HS-27A (cell line): ENCODE results near the gene POP5.
"Not testable (repeated sequence)": the region's sequence is repeated elsewhere in the genome, so short reads cannot be mapped to it uniquely, and the experiment has no call there.

Experiments
- DNase-seq: peaks from one replicate; pipeline ENCODE4 v3.0.0-alpha.2; 2012; ENCODE audit warnings: low read depth, missing footprints

POP5 gene, protein sequence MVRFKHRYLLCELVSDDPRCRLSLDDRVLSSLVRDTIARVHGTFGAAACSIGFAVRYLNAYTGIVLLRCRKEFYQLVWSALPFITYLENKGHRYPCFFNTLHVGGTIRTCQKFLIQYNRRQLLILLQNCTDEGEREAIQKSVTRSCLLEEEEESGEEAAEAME

DNA sequence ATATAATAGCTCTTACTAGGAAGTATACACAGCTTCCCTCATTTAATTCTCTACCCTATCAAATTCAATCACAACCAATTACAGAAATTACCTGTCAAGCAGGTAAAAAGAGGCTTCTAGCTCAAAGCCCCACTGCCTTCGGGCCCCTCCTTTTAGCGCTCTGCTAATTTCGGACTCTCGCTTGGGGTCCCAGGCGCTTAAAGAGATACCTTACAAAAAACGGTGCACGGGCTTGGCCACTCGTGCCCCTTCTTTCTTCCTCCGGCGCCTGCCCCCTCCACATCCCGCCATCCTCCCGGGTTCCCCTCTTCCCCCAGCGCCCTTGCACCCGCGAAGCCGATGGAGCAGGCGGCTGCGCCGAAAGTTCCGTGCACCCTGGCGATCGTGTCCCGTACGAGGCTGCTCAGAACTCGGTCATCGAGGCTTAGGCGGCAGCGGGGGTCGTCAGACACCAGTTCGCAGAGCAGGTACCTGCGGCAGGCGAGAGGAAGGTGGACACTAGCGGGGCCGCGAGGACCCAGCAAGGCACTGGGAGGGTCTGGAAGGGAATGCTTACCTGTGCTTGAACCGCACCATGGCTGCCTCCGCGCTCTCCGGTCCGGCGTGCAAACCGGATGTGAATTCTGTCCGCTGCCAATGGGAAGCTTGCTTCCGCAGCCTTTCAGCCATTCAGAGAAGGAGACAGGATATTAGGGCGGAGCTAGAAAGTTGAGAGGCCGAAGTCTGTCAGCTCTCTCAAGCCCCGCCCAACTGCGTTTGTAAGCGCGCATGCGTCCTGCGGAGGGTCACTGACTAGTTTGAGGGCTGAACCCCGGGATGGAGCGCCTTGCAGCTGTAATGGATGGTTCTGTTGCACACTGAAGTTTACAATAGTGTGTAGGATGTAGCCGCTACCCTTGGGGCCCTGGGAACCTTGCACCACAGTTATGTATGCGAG lies at the start of gene POP5:
POP5 (minus strand) TSS at position 616 of the 937 bp plus-strand sequence; CDS start at position 576, 40 bp downstream.
- DNase-seq = peak; percentile 92

DNA sequence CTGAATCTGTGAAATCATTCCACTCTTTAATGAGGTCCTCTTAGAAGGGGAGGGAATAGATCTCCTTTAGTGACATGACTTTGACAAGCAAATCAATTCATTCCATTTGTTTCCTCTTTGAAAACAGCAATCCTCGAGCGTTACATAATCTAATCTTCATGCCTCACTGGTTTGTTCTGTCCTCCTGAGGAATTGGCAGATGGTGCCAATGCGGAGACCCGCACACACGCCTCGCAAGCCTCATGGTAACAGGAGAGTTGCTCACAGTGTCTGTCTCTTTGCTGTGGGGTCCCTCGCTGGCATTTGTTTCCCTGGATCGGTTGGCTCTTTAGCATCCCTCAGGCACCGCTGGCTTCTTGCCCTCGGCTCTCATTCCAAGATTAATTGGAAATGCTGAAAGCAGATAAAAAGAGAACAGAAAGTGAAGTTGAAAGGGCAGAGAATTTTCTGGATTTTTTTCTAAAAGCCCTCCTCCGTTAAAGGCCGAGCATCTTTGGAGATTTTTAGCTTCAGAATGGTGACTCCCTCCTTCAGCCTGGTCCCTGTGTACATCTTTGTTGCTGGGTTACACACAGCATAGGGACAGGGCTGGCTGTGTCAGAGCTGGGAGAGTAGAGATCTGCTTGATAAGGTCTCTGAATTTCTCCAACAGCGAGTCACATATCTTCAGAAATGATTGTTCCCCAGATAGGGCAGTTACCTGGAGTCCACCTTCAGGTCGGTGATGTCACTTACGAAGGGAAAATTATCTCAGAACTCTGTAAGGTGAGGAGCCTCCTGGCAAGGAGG lies 49.1 kb upstream of the POP5 start:
- no peak for DNase-seq

DNA sequence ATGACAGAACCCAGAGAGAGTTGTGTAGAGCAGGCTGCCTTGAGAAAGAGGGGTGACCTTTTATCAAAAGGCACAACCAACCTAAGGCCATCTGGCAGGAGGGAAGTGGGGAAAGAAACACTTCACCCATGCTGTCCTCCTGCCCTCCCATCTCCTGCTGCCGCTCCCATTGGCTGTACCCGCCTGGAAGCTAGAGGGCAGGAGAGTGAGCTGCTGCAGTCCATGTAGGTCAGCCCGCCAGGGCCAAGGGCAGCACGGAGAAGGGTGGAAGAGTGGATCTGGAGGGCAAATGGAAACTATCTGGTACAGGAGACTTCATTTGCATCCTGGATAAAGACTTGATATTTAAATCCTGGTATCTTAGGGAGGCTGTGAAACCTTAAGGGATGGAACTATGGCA lies 47.7 kb upstream of the POP5 start:
- no peak for DNase-seq

DNA sequence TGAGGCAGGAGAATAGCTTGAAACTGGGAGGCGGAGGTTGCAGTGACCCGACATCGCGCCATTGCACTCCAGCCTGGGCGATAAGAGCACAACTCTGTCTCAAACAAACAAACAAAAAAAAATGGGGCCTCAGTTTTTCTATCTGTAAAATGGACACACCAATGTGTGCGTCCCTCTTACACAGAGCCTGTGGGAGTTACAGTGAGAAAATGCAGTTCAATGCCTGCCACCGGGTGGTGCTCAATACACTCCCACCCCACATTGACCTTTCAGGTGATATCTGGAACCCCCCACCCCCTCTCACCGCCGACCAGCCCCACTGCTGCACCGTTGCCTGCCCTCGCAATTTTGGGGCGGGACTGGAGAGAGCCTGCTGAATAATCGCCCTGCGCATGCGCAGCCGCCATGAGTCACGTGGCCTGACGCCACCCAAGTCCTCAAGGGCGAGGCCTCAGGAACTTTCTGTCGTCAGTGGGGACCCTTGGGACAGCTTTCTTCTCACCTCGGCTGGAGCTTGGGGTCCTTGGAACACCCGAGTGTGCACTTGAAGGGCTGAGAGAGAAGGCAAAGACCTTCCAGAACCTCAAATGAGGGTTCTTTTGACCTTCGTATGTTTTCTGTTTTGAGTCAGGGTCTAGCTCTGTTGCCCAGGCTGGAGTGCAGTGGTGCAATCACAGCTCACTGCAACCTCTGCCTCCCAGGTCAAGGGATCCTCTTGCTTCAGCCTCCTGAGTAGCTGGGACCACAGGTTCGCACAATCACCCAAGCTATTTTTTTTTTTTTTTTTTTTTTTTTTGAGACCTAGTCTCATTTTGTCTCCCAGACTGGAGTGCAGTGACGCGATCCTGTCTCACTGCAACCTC lies 44.6 kb upstream of the POP5 start:
- DNase-seq = no peak

DNA sequence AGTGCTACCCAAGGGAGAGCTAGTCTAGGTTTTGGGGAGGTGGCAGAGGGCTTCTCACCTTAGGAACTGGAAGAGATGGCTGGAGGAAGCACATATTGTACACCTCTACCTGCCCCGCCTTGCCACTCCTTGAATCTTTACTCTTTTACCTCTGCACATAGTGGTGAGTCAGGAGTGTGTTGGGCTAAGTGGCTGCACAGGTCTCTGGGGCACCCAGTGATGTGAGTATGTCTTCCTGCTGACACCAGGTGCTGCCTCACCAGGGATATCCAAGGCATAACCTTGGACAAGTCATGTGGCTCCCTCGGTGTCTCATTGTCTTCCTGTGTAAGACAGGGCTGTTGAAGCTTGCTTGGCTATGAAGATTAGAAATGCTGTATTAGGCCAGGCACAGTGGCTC lies 39.4 kb upstream of the POP5 start:
- no peak for DNase-seq

DNA sequence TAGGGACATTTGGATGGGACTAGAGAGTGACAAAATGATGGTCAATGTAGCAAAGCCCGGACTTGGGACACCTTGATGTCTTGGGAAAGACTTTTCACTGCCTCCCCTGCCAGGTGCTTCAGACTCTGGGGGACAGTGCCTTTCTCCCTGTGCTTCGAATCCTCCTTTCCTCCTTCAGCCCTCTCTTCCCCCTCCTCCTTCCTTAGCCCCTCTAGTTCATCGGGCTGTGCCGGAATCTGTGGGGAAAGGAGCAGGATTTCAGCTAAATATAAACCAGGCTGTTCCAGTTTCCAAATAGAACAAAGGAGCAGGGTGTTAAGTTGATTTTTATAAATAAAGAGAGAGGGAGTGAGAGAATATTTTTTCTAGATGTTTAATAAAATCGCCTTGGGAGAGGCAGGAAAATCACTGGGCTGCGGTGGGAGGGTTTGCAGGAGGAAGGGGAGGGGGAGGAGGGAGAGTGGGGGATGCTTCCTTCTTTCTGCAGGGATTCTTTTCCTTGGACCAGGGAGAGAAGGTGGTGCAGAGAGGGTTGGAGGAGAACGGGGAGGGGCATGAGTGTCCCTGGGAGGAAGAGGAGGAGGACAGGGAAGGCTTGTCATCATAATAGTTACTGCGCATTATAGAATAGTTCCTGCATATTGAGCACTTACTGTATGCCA lies 37.9 kb upstream of the POP5 start:
- no peak for DNase-seq

DNA sequence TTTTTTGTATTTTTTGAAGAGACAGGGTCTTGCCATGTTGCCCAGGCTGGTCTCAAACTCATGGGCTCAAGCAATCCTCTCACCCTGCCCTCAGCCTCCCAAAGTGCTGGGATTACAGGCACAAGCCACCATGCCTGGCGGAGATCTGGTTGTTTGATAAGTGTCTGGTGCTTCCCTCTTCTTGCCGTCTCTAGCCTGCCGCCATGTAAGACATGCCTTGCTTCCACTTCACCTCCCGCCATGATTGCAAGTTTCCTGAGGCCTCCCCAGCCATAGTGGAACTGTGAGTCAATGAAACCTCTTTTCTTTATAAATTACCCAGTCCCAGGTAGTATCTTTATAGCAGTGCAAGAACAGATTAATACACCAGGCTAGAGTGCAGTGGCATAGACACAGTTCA lies 36.6 kb upstream of the POP5 start:
- DNase-seq = not testable (repeated sequence)

DNA sequence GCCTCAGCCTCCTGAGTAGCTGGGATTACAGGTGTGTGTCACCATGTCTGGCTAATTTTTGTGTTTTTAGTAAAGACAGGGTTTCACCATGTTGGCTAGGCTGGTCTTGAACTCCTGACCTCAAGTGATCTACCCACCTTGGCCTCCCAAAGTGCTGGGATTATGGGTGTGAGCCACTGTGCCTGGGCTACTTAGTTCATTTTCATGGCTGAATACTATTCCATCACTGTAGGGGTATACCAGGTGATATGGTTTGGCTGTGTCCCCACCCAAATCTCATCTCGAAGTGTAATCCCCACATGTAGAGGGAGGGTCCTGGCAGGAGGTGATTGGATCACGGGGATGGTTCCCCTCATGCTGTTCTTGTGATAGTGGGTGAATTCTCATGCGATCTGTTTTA lies 36.0 kb upstream of the POP5 start:
- not testable (repeated sequence) for DNase-seq

DNA sequence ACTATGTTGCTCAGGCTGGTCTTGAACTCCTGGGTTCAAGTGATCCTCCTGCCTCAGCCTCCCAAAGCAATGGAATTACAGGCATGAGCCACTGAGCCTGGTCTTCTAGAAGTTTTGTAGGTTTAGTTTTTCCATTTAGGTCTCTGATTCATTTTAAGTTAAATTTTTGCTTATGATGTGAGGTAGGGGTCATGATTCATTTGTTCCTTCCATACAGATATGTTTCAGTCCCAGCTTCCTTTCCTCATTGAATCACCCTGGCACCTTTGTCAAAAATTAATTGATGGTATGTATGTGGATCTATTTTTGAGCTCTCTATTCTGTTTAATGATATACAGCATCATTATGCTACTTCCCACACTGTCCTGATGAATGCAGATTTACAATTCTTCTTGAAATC lies 33.6 kb upstream of the POP5 start:
- DNase-seq = no peak

DNA sequence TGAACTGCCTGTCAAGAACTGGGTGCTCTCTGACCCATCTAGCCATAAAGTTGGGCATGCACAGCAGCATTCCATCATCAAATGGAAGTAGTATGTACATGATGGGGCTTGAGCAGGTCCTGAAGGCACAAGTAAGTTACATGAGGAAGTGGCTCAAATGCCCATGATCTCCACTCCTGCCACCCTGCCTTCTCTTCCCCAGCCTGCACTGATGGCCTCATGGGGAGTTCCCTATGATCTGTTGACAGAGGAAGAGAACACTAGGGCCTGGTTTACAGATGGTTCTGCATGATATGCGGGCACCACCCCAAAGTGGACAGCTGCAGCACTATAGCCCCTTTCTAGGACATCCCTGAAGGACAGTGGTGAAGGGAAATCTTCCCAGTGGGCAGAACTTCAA lies 30.3 kb upstream of the POP5 start:
- not testable (repeated sequence) for DNase-seq

DNA sequence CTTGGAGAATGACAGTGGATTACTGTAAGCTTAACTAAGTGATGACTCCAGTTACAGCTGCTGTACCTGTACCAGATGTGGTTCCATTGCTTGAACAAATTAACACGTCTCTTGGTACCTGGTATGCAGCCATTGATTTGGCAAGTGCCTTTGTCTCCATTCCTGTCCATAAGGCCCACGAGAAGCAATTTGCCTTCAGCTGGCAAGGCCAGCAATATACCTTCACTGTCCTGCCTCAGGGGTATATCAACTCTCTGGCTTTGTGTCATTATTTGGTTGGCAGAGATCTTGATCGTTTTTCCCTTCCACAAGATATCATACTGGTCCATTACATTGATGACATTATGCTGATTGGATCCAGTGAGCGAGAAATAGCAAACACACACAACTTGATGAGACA lies 29.4 kb upstream of the POP5 start:
- no peak for DNase-seq

DNA sequence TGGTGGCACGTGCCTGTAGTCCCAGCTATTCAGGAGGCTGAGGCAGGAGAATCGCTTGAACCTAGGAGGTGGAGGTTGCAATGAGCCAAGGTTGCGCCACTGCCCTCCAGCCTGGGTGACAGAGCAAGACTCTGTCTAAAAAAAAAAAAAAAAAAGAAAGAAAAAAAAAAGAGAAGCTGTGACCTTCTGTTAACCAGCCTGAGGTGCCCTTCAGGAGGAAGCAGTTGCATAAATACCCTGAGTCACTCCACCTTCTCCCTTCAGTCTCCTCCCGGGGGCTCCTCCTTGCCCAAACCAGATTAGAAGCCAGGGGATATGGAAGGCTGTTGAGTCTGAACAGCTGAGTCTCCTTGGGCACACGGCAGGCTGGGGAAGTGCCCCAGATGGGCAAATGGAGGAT lies 21.2 kb upstream of the POP5 start:
- DNase-seq = not testable (repeated sequence)

DNA sequence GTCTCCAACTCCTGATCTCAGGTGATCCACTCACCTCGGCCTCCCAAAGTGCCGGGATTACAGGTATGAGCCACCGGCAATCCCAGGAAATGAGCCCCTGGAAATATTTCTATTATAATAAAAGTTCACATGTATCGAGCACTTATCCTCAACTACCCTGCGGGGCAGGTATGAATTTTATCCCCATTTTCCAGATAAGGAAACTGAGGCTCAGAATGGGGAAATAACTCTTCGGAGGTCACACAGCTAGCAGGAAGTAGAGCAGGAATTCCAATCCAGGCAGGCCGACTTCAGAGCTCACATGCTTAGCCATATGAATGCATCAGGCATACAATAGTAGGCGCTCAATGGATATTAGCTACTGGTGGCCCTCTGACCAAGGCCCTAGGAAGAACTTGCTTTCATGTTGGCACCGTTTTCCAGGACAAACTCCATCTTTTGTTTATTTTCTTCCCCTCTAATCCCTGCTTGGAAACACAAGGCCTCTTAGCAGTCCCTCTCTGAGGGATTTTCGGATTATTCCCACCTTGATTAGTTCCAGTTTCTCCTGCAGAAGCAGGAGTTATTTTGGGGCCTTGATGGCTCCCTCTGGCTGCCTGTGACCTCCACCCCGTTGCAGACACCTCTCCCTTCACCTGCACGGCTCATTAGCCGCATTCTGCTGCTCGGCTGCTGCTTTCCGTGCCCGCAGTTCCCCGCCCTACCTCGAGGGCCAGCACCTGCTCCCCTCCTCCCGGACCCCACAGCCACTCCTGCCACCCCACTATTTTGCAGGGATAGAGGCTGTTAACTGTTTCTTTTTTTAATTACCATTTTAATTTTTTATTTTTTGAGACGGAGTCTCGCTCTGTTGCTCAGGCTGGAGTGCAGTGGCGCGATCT lies 18.7 kb upstream of the POP5 start:
- no peak for DNase-seq

DNA sequence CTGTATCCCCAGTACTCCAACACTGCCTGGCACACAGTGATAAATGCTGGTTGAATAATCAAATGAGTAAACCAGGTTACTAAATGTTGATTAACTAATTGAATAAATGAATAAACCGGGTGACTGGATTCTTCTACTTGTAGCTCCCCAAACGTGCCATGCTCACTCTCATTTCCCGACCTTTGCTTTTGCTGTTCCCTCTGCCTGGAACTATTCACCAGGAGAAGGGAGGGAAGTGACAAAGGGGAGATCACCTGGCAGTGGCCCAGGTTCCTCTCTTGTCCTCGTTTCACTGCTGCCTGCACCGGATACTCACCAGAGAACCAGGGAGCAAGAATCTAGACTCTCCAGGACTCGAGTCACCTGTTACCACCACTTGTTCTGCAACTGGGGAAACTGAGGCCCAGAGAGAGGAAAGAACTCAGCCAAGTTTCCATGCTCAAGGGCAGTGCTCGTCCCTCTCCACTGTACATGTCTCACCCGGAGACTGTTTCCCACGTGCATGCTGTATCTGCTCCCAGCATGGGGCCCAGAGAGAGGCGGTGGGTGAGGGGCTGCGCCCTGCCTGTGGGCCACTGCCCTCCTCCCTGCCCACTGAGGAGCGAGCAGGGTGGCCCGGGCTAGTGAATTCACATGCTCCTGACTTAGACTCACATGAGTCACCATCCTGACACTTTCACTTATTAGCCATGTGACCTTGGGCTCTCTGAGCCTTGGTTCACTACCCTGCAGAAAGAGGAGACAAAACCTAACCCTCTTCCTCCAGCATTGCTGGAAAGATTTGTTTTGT lies 17.7 kb upstream of the POP5 start:
- DNase-seq = no peak

DNA sequence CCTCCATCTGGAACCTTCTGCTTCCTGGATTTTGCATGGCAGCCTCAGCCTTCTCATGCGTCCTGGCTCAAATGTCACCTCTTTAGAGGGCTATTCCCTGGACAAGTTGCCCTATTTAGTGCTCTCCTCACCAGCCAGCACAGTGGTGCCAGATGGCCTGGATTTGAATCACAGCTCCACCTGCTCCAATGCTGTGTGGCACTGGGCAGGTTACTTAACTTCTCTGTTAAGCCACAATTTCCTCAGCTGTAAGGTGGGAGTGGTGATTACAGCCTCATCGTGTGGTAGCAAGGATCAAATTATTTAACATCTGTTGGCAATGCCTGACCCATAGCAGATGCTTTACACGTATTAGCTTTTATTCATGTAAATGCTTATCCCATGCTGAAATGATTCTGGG lies 16.7 kb upstream of the POP5 start:
- DNase-seq = no peak

DNA sequence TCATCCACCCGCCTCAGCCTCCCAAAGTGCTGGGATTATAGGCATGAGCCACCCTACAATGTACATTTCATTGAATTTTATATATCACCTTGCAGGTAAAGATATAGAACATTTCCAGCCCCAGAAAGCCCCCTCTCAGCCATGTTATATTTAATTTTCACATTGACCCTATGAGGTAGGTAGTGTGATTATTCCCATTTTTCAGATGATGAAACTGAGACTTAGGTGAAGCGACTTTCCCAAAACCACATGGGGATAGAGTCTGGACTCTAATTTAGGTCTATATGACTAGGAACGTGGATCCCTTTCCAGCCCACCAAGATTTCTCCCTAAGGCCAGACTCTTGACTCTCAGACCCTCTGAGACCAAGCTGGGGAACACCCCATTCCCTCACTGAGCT lies 15.7 kb upstream of the POP5 start:
- no peak for DNase-seq

DNA sequence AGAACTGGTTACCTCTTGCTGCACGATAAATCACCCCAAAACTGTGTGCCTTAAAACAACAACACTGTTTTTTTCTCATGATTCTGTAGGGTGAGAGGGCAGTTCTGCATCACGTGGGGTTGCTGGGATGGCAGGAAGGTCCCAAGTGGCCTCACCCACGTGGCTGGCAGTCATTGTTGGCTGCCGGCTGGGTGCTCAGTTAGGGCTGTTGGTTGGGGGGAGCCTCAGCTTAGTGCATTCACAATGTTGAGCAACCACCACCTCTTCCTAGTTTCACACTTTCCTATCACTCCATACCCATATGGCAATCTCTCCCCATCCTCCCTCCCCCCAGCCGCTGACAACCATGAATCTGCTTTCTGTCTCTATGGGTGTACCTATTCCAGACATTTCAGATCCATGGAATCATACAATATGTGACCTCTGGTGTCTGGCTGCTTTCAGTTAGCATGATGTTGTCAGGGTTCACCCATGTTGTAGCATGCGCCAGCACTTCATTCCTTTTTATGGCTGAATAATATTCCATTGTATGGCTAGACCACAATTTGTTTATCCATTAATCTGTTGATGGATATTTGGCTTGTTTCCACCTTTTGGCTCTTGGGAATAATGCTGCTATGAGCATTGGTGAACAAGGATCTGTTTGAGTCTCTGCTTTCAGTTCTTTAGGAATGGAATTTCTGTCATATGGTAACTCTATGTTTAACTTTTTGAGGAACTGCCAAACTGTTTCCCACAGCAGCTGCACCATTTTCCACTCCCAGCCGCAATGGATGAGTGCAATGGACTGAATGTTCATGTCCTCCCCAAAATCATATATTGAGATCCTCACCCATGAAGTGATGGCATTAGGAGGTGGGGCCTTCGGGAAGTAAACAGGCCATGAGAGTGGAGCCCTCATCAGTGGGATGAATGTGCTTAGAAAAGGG lies 11.2 kb upstream of the POP5 start:
- DNase-seq = no peak

DNA sequence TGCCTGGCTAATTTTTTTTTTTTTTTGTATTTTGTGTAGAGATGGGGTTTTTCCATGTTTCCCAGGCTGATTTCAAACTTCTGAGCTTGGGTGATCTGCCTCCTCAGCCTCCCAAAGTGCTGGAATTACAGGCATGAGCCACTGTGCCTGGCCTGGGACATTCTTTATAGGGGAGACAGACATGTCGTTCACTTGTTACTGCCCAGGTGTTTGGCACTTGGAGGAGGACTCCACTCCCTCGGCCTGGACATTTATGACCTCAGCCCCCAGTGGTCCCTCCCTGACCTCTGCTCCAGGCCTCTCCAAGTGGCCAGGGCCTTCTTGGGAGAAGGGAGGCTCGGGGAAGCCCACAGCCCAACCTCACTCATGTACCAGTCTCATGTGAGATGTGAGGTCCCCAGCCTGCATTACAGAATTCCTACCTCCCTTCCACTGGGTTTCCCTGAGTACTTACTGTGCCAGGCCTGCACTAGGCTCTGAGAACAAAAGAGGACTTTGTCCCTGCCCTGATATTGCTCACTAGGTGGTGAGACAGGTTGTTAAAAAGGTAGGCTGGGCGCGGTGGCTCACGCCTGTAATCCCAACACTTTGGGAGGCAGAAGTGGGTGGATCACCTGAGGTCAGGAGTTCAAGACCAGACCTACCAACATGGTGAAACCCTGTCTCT lies 9.7 kb upstream of the POP5 start:
- no peak for DNase-seq
